HCT116 (cell line): ENCODE measurements around the gene ACER3. TPM values are rescaled to one million over a fixed set of nuclear protein-coding genes. Genes with fewer than 3 reads are reported as not detected.
A peak's percentile ranks its signal among the peaks of the same experiment; 100 is the strongest.

ENCODE experiments used
- ATAC-seq: fragments of 200-7000 bp; cut with Tn5 transposase; 2 replicates; pipeline ENCODE4 v1.9.1; 2020; ENCODE audit warnings: mild to moderate bottlenecking, moderate library complexity
- BruUV-seq: library from RNA; stranded (reverse); fragments of 400-500 nt; replicated peaks from 2 replicates; lab custom pipeline; 2021; lab: Mats Ljungman, UMichigan
- CTCF ChIA-PET: fragments of 300-600 bp; sonication (Branson Sonifier 250); formaldehyde crosslinking; loops from one replicate; lab custom pipeline; 2021; ENCODE audit warnings: antibody characterized with exemption; lab: Charles Lee
- POLR2A ChIA-PET: fragments of 300-600, 350-600 bp; sonication (Branson Sonifier 250); formaldehyde crosslinking; loops from one replicate; lab custom pipeline; 2021; ENCODE audit warnings: antibody characterized with exemption; lab: Charles Lee
- RAD21 ChIA-PET, 2 experiments: fragments of 300-600 bp; sonication (Branson Sonifier 250); formaldehyde crosslinking; loops; one replicate each; lab custom pipeline; 2023; ENCODE audit warnings: low total read pairs in 2 of 2; ENCODE audit not compliant: uncharacterized antibody in 2 of 2, unreplicated experiment in 2 of 2, low non-redundant PET in 1 of 2; lab: Charles Lee
- DNase-seq: peaks from one replicate; pipeline ENCODE4 v3.0.0-alpha.2; 2010; ENCODE audit warnings: low read depth, low spot score
- H2AFZ ChIP-seq: fragments of 200-600 bp; shearing (Covaris generic), sonication (generic); 2 replicates; pipeline ENCODE4 v1.6.1; 2017; ENCODE audit warnings: low read depth, mixed run types, mixed read lengths, antibody characterized with exemption, low read length; ENCODE audit not compliant: poor library complexity, severe bottlenecking
- H3K27ac ChIP-seq: 2 replicates; pipeline ENCODE4 v1.5.1; 2012; ENCODE audit warnings: low read depth, low read length
- H3K27me3 ChIP-seq: fragments of 200-600 bp; sonication (generic); 2 replicates; pipeline ENCODE4 v1.6.1; 2016; ENCODE audit warnings: mixed run types, low read length, mixed read lengths; ENCODE audit not compliant: insufficient read depth
- H3K36me3 ChIP-seq, 2 experiments: fragments of 200-500 bp in 1 of 2; fragments of 200-600 bp in 1 of 2; sonication (Bioruptor generic) in 1 of 2; sonication (generic) in 1 of 2; 2 replicates each; pipeline versions ENCODE4 v1.5.1 to v1.6.1; 2014 to 2016; ENCODE audit warnings: low read length in 2 of 2, inconsistent platforms in 1 of 2, mixed read lengths in 1 of 2, mixed run types in 1 of 2; ENCODE audit not compliant: insufficient read depth in 2 of 2, control insufficient read depth in 1 of 2
- H3K4me1 ChIP-seq, 2 experiments: fragments of 200-600 bp in 1 of 2; sonication (generic) in 1 of 2; 2 replicates each; pipeline versions ENCODE4 v1.5.1 to v1.6.1; 2012 to 2017; ENCODE audit warnings: low read length in 2 of 2, inconsistent platforms in 1 of 2, mild to moderate bottlenecking in 1 of 2, mixed read lengths in 1 of 2, mixed run types in 1 of 2, moderate library complexity in 1 of 2; ENCODE audit not compliant: insufficient read depth in 2 of 2, control insufficient read depth in 1 of 2
- H3K4me2 ChIP-seq: fragments of 200-600 bp; sonication (generic); 2 replicates; pipeline ENCODE4 v1.6.1; 2017; ENCODE audit warnings: mixed run types, low read length, mixed read lengths
- H3K4me3 ChIP-seq, 2 experiments: fragments of 200-600 bp in 1 of 2; sonication (generic) in 1 of 2; replicated peaks in 1 of 2; 2 replicates each; pipeline ENCODE4 v1.5.1; 2011 to 2016; ENCODE audit warnings: low read length in 2 of 2, control low read depth in 1 of 2, low read depth in 1 of 2, mild to moderate bottlenecking in 1 of 2, mixed read lengths in 1 of 2, mixed run types in 1 of 2
- H3K79me2 ChIP-seq: fragments of 200-600 bp; sonication (generic); 2 replicates; pipeline ENCODE4 v1.6.1; 2017; ENCODE audit warnings: mild to moderate bottlenecking, mixed run types, low read length, moderate library complexity, mixed read lengths; ENCODE audit not compliant: insufficient read depth
- H3K9ac ChIP-seq: fragments of 200-600 bp; sonication (generic); 2 replicates; pipeline ENCODE4 v1.6.1; 2016; ENCODE audit warnings: low read length, mixed read lengths
- H3K9me2 ChIP-seq: fragments of 200-600 bp; sonication (generic), shearing (Covaris generic); 2 replicates; pipeline ENCODE4 v1.6.1; 2017; ENCODE audit warnings: mixed run types, mild to moderate bottlenecking, moderate library complexity; ENCODE audit not compliant: insufficient read depth
- H3K9me3 ChIP-seq, 2 experiments: fragments of 200-500 bp in 1 of 2; fragments of 200-600 bp in 1 of 2; sonication (Bioruptor generic) in 1 of 2; sonication (generic) in 1 of 2; 2 replicates each; pipeline ENCODE4 v1.6.1; 2014 to 2017; ENCODE audit warnings: low read length in 2 of 2, mixed read lengths in 2 of 2, inconsistent platforms in 1 of 2, low read depth in 1 of 2, mild to moderate bottlenecking in 1 of 2, mixed run types in 1 of 2, moderate library complexity in 1 of 2; ENCODE audit not compliant: control insufficient read depth in 1 of 2, insufficient read depth in 1 of 2
- H4K20me1 ChIP-seq: fragments of 200-600 bp; sonication (generic), shearing (Covaris generic); 2 replicates; pipeline ENCODE4 v1.6.1; 2017; ENCODE audit warnings: mixed run types, mild to moderate bottlenecking, moderate library complexity; ENCODE audit not compliant: insufficient read depth
- CBX3 ChIP-seq: IDR thresholded peaks from 2 replicates; pipeline ENCODE4 v1.6.1; 2012; ENCODE audit warnings: low read depth
- ELF1 ChIP-seq: IDR thresholded peaks from 2 replicates; pipeline ENCODE4 v1.6.1; 2012; ENCODE audit warnings: low read depth, borderline replicate concordance
- FOSL1 ChIP-seq: IDR thresholded peaks from 2 replicates; pipeline ENCODE4 v1.6.1; 2012; ENCODE audit warnings: low read depth
- JUND ChIP-seq: IDR thresholded peaks from 2 replicates; pipeline ENCODE4 v1.6.1; 2012
- POLR2AphosphoS5 ChIP-seq: IDR thresholded peaks from 2 replicates; pipeline ENCODE4 v1.6.1; 2011; ENCODE audit warnings: mild to moderate bottlenecking, low read depth, low read length, moderate library complexity
- SRF ChIP-seq: IDR thresholded peaks from 2 replicates; pipeline ENCODE4 v1.6.1; 2012; ENCODE audit warnings: low read depth
- TCF7L2 ChIP-seq: IDR thresholded peaks from 2 replicates; pipeline ENCODE4 v1.7.0; 2011; ENCODE audit warnings: borderline replicate concordance, inconsistent platforms; ENCODE audit not compliant: insufficient read depth, insufficient read length; ENCODE audit errors: extremely low read depth
- ZFX ChIP-seq: fragments of 450-650 bp; IDR thresholded peaks from 2 replicates; pipeline ENCODE4 v1.6.1; 2017
- intact Hi-C: fragments of 100-400 bp; cut with micrococcal nuclease; formaldehyde crosslinking; loops from 2 replicates; pipeline ENCODE4 v1.10.0; 2022
- total RNA-seq: library from RNA; stranded (reverse); gene quantifications from one replicate; pipeline ENCODE4 v1.2.1, GENCODE V29; 2021; ENCODE audit not compliant: unreplicated experiment
- TF ChIP-seq, protein P1 (sequence below): IDR thresholded peaks from 2 replicates; pipeline ENCODE4 v1.6.1; 2012

Gene ACER3
- total RNA-seq, 1 experiment from 2014 or later, result 19.1 TPM

DNA sequence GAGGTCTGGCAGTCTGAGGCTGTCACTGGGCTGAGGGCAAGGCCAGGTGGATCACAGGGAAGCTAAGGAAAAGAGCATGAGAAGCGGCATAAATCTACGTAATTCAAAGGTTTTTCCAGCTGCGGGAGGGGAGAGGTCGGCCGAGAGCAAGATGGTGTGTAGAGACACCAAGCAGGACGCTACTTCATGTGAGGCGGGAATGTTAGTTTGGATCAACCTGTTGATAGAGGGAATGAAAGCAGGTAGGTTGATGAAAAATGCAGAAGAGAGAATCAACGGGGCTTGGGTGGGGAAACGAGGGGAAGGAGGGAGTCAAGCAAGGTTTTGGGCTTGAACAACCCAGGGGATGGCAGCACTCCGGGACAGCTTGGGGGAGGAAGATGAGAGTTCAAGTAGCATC is 176.3 kb downstream of the ACER3 start (continued):
- no peak for TF ChIP-seq TCF7L2
- no peak for TF ChIP-seq ELF1
- no peak for TF ChIP-seq CBX3
- TF ChIP-seq JUND, result no peak
- no peak for TF ChIP-seq SRF
- TF ChIP-seq, protein P1, sequence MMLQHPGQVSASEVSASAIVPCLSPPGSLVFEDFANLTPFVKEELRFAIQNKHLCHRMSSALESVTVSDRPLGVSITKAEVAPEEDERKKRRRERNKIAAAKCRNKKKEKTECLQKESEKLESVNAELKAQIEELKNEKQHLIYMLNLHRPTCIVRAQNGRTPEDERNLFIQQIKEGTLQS, result no peak
- TF ChIP-seq POLR2AphosphoS5, result no peak
- TF ChIP-seq ZFX, result no peak
- TF ChIP-seq FOSL1, result no peak

GRCh38 chr11:77038029-77038824 is 177.5 kb downstream of the ACER3 start:
- H3K9me3 ChIP-seq, result no peaks in the 10 kb centered on the region
- RAD21 ChIA-PET, result no interaction called here
- no peak overlapping the region for H3K9ac ChIP-seq
- TF ChIP-seq JUND (no peak), FOSL1 (0 out of 2 replicates have a peak, but pooled peaks have one; percentile 20)
- no peaks in the 10 kb centered on the region for H3K36me3 ChIP-seq
- intact Hi-C loops, result no loop called here
- POLR2A ChIA-PET, result no interaction called here
- no peak overlapping the region for H3K4me3 ChIP-seq
- H3K4me1 ChIP-seq, result peaks cover 4 to 17% of the 10 kb centered on the region in 2 experiments; a peak in 3 of 4 replicates
- H3K79me2 ChIP-seq, result no peaks in the 10 kb centered on the region
- BruUV-seq, result no TSS peak
- no peaks in the 10 kb centered on the region for H3K27me3 ChIP-seq
- CTCF ChIA-PET, result interaction anchor here (1.1 to 2.1 kb wide), 2 partner anchors 9 to 118 kb away, joined by 4 to 11 read pairs; no protein-coding TSS in a partner anchor
- DNase-seq (no peak), ATAC-seq (no peak)
- no peaks in the 10 kb centered on the region for H4K20me1 ChIP-seq
- H3K9me2 ChIP-seq, result no peaks in the 10 kb centered on the region
- H3K4me2 ChIP-seq, result peak overlapping the region; percentile 34
- H3K27ac ChIP-seq, result no peak overlapping the region
- H2AFZ ChIP-seq, result no peak overlapping the region
